ENCODE results near the gene TEX26.
"Not testable (repeated sequence)": the region's sequence is repeated elsewhere in the genome, so short reads cannot be mapped to it uniquely, and the experiment has no call there.

The TEX26 gene

DNA sequence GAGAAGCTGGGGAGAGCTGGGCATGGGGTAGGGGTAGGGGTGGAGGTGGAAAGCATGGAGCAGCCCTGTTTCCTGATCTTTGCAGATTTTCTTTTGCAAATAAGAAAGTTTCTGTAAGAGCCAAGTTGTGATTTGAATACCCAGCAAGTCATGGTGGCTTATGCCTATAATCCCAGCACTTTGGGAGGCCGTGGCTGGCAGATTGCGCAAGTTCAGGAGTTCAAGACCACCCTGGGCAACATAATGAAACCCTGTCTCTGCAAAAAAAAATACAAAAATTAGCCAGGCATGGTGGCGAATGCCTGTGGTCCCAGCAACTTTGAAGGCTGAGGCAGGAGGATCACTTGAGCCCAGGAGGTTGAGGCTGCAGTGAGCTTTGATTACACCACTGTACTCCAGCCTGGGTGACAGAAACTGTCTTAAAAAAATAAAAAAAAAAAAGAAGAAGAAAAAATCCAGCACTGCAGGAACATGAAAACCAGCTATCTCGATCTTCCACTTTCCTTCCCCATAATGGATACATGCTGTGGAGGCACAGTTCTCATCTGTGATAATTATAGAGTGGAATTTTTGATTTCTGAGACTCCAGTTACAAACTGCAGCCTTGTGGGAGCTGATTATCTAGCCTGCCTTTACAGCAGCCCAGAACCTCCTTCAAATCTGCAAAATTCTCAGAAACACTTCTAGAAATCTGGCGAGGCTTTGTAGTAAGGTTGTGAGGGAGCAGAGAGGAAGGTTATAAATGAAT is 12.1 kb upstream of the TEX26 start:
- no peak for DNase-seq

DNA sequence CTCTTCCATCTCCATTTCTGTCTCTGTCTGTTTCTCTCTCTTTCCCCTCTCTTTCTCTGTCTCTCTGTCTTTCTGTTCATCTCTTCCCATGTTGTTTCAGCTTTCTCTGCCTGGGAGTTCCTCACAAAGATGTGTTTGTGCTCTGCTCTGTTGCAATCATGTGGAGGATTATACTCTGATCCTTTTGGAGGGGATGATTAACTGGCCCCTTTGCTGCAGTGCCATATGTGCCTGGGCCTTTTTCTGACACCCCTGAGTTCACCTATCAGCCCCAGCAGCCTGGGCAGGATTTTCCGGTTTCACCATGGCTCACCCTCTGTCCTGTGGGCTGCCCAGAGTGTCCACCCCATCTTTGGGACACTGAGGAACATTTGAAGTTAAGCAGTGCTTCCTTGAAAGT is 9.0 kb upstream of the TEX26 start:
- no peak for DNase-seq

DNA sequence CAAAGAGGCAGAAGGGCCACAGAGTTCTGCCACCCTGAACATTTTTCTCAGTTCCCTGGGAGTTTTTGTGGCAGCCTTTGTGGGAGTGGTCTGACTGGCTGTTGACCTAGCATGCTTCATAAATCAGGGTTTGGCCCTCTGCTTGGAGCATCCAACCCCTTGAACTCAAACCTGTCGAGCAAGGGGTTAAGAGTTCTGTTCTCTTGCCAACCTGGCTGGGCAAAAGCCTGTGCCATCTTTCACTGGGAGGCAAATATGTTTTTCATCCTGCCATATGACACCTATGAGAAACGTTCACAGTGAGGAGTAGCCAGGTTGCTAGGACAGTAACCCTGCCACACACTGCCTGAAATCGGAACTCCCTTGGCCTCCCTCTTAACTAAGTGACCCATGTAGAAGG is 7.7 kb upstream of the TEX26 start:
- no peak for DNase-seq

DNA sequence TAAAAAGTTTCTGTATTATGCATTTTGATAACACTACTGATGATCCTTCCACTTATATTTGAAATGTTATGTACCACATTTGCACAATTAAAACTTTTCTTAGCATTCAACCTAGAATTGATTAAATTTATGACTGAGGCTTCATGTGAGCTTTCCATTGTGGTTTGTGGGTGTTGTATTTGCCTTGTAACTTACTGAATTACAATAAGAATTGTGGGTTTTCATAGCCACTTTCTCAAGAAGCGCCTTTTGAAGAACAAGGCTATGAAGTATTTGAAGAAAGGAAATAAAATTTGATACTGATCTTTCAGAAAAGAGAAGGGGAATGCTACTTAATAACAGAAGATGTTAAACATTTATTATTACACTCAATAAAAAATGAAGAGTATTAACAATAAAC is 7.0 kb upstream of the TEX26 start:
- DNase-seq: no peak

DNA sequence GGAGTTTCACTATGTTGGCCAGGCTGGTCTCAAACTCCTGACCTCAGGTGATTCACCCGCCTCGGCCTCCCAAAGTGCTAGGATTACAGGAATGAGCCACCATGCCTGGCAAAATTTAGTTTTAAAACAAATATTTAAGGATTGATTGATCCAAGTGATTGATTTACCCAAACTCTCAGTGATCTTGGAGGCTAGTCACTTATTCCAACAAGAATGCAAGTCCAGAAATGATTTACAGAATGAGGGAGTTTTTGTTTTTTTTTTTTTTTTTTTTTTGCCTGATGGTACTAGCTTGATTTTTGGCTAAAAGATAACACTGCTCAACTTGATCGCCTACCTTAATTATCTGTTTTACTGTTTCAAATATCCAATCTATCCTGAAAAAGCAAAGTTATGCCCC is 5.7 kb upstream of the TEX26 start:
- no peak for DNase-seq

DNA sequence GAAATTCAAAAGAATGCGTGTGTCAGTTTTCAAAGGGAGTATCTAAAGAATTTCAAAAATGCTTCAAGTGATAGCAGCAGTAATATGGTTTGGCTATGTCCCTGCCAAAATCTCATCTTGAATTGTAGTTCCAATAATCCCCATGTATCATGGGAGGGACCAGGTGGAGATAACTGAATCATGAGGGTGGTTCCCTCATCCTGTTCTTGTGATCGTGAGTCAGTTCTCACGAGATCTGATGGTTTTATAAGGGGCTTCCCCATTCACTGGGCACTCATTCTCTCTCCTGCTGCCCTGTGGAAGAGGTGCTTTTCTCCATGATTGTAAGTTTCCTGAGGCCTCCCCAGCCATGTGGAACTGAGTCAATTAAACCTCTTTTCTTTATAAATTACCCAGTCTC is 5.3 kb upstream of the TEX26 start:
- DNase-seq: not testable (repeated sequence)

DNA sequence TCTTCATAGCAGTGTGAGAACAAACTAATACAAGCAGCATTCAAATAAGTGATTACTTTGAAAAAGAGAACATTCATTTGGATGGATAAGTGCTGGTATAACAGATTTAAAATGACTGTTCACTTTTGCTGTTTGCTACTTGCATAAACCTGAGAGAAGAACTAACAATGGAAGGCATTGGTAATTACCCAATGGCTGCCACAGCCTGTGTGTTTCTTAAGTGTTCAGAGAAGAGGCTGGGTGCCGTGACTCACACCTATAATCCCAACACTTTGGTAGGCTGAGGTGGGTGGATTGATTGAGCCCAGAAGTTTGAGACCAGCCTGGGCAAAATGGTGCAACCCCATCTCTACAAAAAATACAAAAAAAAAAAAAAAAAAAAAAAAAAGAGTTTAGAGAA is 4.9 kb upstream of the TEX26 start:
- no peak for DNase-seq

DNA sequence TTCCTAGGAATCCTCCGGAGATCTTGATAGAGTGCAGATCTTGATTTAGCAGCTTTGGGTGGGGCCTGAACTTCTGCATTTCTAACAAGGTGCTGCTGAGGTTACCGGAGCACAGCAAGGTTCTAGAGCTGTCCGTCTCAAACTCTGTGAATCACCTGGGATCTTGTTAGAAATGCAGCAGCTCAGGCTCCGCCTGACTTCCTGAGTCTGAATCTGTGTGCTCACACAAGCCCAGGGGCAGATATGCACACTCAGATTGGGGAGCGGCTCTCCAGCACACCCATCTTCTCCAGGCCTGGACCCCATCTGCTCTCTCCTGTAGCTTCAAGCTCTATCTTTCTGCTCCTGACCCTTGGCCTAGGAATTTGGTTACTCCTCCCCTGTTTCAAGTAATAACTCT is 3.5 kb upstream of the TEX26 start:
- no peak for DNase-seq

DNA sequence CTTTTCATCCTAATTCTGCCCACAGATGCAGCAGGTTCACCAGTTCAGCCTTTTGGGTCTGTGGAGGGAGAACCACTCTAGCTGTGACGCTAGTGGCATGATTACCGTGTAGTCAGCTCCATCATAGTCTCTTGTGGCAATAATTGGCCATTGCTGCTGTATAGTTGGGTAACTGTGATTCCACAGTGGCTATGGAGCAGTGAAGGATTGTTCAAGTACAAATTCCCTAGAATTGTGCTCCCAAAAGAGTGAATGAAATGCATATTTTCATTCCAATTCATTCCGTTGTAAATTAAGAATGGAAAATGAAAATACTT is 856 bp downstream of the TEX26 start:
- DNase-seq: no peak

DNA sequence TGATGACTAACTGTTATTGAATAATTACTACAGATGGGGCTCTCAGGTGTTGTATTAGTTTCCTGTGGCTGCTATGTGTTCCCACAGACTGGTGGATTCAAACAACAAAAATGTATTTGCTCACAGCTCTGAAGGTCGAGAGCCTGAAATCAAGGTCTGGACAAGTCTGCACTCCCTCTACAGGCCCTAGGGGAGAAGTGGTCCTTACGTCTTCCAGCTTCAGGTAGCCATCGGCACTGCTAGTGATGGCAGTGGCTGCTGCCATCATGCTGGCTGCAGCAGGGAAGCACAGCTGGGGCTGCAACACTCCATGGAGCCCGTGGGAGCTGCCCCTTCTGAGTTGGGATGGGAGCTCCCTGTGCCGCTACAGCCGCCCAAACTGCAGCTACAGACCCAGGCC is 1.9 kb downstream of the TEX26 start:
- no peak for DNase-seq

DNA sequence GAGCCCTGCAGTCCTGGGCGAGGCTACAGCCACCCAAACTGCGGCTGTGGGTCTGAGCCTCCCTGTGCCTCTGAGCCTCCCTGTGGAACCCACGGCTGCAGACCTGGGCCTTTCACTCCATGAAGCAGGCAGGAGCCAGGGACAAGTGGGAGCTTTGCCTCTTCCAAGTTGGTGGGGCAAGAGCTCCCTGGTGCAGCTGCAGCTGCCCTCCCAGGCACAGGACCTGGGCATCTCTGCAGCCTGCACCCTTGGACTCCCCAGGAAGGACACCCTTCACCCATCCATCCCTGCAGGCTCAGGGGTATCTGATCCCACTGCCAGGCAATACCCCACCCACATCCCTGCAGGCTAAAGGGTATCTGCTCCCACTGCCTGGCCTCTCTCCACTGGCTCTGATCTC is 2.3 kb downstream of the TEX26 start:
- no peak for DNase-seq

DNA sequence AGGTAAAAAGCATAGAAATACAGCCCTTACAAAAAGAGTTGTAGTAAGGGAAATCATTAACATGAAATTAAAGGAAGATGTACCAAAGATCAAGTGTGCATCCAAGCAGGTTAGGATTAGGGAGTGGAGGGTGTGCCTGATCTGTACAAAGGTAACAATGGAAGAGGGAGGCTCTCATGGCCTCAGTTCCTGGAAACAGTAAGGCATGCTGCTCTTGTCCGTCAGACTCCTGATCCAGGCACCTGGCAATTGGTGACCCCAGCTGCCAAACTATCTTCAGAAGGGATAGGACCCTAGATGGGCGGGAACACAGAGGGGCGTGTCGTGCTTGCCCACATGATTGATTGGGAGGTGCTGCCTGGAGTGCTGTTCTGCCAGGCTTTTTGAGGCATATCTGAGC is 4.5 kb downstream of the TEX26 start:
- no peak for DNase-seq

DNA sequence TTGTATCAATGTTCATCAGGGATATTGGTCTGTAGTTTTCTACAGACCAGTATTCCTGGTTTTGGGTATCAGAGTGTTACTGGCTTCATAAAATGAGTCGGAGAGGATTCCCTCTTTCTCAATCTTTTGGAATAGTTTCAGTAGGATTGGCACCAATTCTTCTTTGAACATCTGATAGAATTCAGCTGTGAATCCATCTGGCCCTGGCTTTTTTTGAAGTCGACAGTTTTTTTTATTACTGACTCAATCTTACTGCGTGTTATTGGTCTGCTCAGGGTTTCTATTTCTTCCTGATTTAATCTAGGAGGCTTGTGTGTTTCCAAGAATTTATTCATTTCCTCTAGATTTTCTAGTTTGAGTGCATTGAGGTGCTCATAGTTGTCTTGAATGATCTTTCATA is 11.4 kb downstream of the TEX26 start:
- no peak for DNase-seq

DNA sequence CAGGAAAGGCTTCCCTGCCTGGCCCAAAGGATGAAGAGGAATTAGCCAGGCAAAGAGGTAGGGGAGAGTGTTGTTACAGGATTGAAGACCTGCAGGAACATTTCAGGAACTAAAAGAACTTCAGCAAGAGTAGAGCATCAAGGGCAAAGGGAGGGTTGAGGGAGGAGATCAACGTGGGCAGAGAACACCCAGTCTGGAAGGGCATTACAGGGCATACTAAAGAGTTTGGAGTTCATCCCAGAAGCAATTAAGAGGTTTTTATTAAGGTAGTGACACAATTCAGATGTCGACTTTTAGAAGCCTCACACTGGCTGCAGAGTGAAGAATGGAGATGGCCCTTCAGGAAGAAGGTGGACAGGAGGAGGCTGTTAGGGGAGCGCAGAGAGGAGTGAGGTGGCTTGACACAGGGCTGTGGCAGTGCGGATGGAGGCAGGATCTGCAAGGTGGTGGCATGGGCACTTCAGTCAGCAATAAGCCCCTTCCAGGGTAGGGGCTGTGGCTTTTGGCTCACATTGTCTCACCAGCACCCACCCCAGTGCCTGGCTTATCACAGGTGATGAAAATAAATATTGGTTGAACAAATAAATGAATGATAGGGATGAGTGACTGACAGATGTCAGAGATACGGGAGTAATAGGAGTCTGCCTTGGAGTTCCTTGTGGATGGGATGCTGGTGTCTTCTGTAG is 24.9 kb downstream of the TEX26 start:
- no peak for DNase-seq

DNA sequence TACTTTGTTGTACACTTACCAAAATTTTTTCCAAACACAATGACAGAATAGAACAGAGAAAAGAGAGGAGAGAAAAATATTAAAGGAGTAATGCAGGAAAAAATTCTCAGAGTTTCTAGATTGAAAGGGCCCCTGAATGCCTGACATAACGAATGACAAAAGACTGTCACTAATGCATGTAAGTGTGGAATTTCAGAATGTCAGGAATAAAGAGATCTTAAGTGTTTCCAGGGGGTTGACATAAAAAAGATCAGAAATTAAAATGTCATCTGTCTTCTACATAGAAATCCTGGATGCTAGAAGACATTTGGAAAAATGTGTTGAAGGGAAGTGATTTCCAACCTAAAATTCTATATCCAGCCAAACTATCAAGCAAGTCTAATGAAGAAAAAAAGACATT is 27.2 kb downstream of the TEX26 start:
- no peak for DNase-seq

DNA sequence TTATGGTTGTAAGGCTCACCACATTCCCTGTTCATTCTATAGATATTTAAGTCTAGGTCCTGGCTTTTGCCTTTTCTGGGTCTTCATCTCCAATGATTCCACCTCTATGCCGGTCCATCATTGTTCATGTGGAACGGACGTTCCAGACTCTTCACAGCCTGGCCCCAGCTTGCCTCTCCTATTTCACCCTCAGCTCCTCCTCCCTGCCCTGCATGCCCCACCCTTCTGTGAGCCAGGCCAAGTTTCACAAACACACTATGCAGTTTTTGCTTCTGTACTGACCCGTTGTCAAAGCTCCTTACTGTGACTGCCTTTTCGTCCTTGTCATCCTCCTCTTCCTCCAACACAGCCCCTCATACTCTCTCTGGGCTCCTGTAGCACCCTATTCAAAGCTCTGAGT is 31.3 kb downstream of the TEX26 start:
- DNase-seq: no peak

DNA sequence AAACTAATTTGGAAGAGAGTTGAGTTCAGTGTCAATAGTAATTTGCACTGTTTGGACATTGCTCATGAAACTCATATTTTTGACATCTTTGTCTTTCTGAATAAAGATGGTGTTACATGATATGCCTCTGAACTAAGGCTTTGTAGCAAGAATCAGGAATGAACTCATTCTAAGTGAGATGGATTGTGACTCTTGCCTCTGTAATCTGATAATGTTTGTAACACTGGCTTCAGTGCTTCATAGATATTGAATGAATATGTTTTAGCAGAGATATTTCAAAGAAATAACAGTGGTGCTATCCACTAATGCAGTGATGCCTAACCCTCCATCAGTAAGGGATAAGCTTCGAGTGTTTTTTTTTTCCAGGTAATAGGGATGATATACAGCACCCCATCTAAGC is 32.9 kb downstream of the TEX26 start:
- no peak for DNase-seq

DNA sequence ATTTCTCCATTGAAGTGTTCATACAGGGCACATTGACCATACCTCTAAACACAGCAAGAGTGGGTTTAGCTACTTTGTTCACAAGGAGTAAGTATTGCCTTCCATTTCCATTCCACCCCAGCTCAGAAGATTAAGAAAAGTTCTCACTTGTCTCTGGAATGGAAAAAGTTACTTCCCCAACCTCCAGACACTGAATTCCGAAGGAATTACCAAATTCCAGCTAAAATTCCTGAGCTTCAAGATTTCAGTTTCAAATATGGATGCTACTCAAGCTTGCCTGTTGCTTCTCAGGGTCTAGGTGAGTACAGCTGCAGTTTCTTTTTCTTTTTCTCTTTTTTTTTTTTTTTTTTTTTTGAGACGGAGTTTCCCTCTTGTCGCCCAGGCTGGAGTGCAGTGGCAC is 33.6 kb downstream of the TEX26 start:
- DNase-seq: no peak

DNA sequence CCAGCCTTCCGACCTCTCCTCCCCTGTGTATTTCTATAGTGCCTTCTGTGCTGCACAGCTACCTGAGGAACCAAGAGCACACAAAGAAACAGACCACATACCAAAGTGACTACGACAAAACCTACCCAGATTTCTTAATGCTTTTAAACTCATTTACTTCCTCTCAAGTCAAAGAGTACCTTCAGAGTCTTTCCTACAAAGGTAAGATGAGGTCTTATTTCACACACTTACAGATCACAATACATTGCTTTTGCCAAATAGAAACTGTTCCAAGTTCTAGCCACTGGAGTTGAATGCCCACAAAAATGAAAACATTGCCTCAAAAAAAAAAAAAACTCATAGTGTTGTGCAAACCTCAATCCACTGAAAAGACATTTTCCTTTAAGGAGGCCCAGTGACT is 36.4 kb downstream of the TEX26 start:
- DNase-seq: no peak

DNA sequence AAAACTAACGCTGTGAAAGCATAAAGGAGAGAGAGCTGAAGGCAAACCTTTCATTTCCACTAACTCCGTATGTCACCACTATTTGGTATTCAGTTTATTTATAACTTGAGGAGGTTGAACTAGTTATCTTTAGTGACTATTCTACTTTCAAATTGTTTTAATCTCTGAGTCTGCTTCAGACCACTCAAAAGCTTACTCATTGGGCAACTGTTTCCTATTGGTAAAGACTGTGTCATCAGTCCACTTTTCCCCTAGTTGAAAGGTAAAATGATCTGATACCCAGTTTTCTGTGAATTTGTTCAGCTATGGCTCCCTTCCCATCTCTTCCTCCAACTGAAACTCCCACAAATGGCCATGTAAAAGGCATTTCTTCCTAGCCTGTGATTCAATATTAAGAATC is 39.1 kb downstream of the TEX26 start:
- no peak for DNase-seq

DNA sequence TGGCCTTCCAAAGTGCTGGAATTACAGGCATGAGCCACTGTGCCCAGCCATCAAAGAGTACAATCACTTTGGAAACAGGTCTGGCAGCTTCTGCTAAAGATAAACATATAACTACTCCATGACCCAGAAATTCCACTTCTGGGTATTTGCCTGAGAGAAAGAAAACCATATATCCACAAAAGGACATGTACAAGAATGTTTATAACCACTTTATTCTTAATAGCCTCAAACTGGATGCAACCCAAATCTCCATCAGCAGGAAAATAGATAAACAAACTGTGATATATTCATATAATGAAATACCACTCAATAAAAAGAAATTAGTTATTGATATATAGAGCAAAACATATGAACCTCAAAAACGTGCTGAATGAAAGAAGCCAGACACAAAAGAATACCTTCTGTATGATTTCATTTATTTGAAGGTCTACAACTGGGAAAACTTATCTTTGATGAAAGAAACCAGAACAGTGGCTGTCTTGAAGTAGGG is 40.5 kb downstream of the TEX26 start:
- no peak for DNase-seq

DNA sequence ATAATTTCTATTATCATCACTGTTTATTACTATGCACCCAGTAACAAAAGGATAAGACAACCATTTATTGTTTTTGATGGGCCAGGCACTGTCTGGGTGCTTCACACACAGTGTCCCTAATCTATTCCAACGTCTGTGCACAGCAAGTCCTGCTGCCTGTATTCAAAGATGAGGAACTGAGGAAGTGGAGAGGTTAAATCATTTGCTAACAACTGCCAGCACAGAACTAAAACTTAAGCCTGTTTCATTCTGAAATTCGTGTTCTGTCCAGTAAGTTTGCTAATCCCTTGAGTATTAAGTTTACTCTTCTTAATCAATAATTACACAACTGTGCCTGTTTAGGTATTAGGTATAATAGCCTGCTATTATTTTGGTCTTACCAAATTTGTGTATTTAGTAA is 41.9 kb downstream of the TEX26 start:
- no peak for DNase-seq

DNA sequence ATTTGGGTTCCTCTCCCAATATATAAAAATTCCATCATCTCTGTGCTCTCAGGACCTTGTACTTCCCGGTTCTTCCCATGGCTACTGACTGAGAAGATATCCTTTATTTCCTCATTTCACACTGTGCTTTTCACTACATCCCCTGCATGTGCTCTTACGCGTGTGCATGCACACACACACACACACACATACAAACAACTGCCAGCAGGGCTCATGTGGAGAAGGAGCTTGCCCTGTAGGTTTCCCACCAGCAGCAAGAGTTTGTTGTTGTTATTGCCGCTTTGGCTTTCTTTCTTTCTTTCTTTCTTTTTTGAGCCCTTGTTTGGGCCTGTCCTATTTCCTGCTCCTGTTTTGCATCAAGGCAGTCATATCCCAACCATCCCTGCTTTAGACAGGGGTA is 43.6 kb downstream of the TEX26 start:
- DNase-seq: no peak

DNA sequence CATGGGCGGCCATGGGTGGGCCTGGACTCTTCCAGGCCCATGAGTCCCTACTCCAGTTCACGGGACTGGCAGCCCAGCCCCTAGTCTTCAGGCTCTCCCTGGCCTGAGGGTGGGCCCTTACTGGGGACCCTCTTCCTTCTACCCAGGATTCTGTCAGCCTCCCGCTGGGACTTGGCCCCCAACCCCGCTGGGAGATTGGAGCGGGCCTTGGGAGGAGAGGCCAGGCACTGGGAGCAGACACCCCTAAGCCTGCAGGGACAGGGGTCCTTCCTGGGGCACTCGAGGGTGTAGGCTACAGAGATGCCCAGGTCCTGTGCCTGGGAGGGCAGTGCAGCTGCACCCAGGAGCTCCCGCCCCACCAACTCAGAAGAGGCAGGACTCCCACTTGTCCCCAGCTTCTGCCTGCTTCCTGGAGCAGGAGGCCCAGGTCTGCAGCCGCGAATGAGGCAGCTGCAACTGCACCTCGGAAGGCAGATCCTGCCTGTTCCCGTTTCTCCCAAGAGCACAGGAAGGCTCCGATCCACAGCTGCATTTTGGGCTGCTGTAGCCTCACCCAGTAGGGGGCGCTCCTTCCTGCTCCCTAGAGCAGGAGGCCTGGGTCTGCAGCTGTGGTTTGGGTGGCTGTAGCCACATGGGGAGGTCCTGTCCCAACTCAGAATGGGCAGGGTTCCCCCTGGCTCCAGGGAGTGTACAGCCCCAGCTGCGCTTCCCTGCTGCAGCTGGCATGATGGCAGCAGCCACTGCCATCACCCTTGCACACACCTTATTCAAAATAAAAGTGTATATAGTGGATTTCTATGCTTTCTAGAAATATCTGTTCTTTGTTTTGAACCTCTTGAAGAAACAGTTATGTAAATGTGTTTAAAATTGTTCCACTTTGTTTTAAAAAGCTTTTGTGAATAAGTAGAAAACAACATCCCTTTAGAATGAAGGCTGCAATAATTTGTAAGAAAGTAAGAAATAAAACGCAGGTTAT is 46.8 kb downstream of the TEX26 start:
- no peak for DNase-seq

All from NCI-H2081 treated with DMSO at 0.1 percent for 48 hours (cell line).